WI38 (cell line): ENCODE measurements around the gene RAB40C.

ENCODE experiments used
- H3K4me3 ChIP-seq: 2 replicates; pipeline ENCODE4 v1.5.1; 2011; ENCODE audit warnings: low read depth, mild to moderate bottlenecking, control low read depth, low read length
- CTCF ChIP-seq: IDR thresholded peaks from 2 replicates; pipeline ENCODE4 v1.5.1; 2012; ENCODE audit warnings: low read depth, mild to moderate bottlenecking, control low read depth, low read length

The RAB40C gene

GRCh38 chr16:649631-650030, 59.8 kb downstream of the RAB40C start:
- peak overlapping the region; percentile 65 for H3K4me3 ChIP-seq
- TF ChIP-seq CTCF: no peak

DNA sequence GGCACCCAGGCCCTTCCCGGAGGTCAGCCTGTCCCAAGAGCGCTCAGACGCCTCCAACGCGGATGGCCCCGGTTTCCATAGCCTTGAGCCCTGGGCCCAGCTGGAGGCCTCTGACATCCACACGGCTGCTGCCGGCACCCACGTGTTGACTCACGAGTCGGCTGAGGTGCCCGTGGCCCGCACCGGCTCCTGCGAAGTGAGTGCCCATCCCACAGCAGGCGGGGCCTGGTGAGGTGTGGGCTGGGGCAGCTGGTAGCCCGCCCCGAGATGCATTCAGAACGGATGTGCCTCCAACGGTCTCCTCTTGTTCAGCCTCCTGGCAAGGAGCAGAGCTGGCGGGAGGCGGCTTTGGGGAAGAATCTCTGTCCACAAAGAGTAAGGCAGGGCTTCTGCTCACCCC, 62.0 kb downstream of the RAB40C start:
- no peak overlapping the region for H3K4me3 ChIP-seq
- no peak for TF ChIP-seq CTCF

GRCh38 chr16:652454-653305, 62.8 kb downstream of the RAB40C start:
- no peak for TF ChIP-seq CTCF
- no peak overlapping the region for H3K4me3 ChIP-seq

DNA sequence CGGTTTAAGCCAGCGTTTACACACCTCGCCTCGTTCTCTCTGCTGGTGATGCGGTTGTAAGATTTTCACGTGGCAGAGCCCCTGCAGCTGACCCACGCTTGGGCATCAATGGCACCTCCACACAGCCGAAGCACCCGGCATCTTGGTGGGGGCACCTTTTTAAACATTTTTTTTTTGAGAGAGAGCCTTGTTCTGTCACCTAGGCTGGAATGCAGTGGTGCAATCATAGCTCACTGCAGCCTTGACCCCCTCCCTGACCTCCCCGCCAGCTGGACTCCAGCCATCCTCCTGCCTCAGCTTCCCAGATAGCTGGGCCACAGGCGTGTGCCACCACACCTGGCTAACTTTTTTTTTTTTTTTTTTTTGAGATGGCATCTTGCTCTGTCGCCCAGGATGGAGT, 64.2 kb downstream of the RAB40C start:
- H3K4me3 ChIP-seq: no peak overlapping the region
- no peak for TF ChIP-seq CTCF

GRCh38 chr16:657487-657886, 67.6 kb downstream of the RAB40C start:
- no peak overlapping the region for H3K4me3 ChIP-seq
- TF ChIP-seq CTCF: no peak

DNA sequence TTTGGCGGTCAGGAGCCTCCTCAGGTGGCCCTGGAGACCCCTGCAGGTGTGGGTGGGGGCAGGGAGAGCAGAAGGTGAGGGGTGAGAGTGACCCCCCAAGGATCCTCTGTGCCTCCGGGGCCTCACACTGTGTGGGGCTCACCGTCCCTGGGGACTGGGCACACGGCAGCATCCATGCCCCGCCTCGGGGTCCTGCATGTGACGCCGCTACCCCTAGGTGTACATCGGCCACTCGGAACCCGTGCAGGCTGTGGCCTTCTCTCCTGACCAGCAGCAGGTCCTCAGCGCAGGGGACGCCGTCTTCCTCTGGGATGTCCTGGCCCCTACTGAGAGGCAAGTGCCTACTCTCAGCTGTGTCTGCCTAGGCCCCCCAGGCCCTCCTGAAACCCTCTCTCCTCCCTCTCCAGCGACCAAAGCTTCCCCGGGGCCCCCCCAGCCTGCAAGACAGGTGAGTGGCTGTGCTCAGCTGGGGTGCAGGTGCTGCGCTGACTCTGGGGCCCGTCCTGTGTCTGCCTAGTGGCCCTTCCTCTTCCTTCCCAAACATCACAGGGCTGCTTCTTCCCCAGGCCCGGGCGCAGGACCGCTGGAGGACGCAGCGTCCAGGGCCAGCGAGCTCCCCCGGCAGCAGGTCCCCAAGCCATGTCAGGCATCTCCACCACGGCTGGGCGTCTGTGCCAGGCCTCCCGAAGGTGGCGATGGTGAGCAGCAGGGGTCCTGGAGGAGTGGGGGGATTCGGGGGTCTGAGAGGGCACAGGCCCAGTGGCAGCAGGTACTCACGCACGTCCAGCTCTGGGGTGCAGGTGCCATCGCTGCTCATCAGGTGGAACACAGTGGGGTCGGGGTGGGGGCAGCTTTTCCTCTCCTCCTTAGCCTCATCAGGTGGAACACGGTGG, 69.1 kb downstream of the RAB40C start:
- no peak for TF ChIP-seq CTCF
- H3K4me3 ChIP-seq: no peak overlapping the region

- TF ChIP-seq CTCF: no peak
- no peak overlapping the region for H3K4me3 ChIP-seq
These were observed 69.8 kb downstream of the RAB40C start for GRCh38 chr16:659618-660017.
